Measurements from ENCODE around the gene CLIC6. TPM values are rescaled to one million over a fixed set of nuclear protein-coding genes. Genes with fewer than 3 reads are reported as not detected.
"Not testable (repeated sequence)": the region's sequence is repeated elsewhere in the genome, so short reads cannot be mapped to it uniquely, and the experiment has no call there.

CLIC6 gene
- total RNA-seq, 1 donor from 2014 or later: 12.3 TPM

DNA sequence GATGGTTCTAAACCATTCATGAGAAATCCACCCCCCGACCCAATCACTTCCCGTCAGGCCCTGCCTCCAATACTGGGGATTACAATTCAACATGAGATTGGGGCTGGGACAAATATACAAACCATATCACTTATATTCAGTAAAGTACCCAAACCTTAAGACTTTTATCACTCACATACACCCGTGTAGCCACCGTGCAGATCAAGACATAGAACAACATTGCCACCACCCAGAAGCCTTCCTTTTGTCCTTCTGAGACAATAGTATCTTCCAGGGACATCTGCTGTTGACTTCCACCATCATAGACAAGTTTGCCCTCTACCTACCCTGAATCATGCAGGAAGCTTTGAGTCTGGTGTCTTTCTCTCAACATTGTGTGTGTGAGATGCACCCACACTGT lies 37.5 kb downstream of the CLIC6 start:
- Histone ChIP-seq H3K9me3 (no peaks in the 10 kb centered on the region), H3K36me3 (no peaks in the 10 kb centered on the region), H3K4me1 (no peaks in the 10 kb centered on the region), H3K4me3 (no peak overlapping the region), H3K27me3 (peaks cover 8% of the 10 kb centered on the region), H3K27ac (no peak overlapping the region)
- intact Hi-C loops (cut with DNase I): no loop called here
- TF ChIP-seq, protein P1, sequence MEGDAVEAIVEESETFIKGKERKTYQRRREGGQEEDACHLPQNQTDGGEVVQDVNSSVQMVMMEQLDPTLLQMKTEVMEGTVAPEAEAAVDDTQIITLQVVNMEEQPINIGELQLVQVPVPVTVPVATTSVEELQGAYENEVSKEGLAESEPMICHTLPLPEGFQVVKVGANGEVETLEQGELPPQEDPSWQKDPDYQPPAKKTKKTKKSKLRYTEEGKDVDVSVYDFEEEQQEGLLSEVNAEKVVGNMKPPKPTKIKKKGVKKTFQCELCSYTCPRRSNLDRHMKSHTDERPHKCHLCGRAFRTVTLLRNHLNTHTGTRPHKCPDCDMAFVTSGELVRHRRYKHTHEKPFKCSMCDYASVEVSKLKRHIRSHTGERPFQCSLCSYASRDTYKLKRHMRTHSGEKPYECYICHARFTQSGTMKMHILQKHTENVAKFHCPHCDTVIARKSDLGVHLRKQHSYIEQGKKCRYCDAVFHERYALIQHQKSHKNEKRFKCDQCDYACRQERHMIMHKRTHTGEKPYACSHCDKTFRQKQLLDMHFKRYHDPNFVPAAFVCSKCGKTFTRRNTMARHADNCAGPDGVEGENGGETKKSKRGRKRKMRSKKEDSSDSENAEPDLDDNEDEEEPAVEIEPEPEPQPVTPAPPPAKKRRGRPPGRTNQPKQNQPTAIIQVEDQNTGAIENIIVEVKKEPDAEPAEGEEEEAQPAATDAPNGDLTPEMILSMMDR (IDR thresholded peaks at IDR 0.05): no peak
- DNase-seq: no peak
- no peak for ATAC-seq

DNA sequence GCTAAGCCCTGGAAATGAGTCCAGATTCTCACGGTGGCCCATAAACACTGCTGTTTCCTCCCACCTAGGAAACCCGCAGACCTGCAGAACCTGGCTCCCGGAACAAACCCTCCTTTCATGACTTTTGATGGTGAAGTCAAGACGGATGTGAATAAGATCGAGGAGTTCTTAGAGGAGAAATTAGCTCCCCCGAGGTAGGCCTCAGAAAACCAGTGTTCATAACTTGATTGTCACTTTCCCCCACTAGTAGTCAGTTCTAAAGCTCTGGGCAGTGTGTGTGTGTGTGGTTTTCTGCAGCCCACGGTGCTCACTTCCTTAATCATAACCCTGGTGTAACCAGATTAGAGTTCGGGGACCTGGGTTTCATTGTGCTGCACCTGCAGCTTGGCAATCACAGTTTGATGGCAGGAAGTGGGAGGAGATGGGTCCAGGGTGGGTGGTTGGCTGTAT lies 39.1 kb downstream of the CLIC6 start:
- TF ChIP-seq, protein P1 (IDR thresholded peaks at IDR 0.05): no peak

DNA sequence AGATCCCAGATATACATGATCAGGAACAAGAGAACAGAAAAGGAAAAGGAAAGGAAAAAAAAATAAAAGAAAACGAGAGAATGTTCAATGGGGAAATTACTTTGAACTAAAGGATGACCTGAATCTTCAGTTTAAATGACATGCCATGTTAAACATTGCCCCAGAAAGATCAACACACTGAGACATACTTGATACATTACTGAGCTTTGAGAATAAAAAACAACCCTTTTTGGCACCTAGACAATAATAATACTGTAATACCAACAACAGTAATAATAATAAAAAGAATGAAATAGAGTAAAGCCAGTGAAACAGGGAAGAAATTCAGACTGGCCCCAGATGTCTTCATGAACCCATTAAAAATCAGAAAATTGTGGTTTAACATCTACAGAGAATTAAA lies 44.8 kb downstream of the CLIC6 start:
- Histone ChIP-seq H3K27me3 (no peaks in the 10 kb centered on the region), H3K27ac (no peak overlapping the region), H3K4me3 (no peak overlapping the region), H3K4me1 (no peaks in the 10 kb centered on the region), H3K36me3 (no peaks in the 10 kb centered on the region), H3K9me3 (no peaks in the 10 kb centered on the region)
- TF ChIP-seq, protein P1 (IDR thresholded peaks at IDR 0.05): no peak
- DNase-seq (no peak), ATAC-seq (no peak)
- intact Hi-C loops (cut with DNase I): no loop called here

More for the DNA sequence above, 39.1 kb downstream of the CLIC6 start:
- H3K27me3 ChIP-seq: peaks cover 8% of the 10 kb centered on the region
- ATAC-seq: no peak
- H3K27ac ChIP-seq: no peak overlapping the region
- no peaks in the 10 kb centered on the region for H3K9me3 ChIP-seq
- no peaks in the 10 kb centered on the region for H3K4me1 ChIP-seq
- no peaks in the 10 kb centered on the region for H3K36me3 ChIP-seq
- intact Hi-C loops (cut with DNase I): no loop called here
- no peak for DNase-seq
- H3K4me3 ChIP-seq: no peak overlapping the region

DNA sequence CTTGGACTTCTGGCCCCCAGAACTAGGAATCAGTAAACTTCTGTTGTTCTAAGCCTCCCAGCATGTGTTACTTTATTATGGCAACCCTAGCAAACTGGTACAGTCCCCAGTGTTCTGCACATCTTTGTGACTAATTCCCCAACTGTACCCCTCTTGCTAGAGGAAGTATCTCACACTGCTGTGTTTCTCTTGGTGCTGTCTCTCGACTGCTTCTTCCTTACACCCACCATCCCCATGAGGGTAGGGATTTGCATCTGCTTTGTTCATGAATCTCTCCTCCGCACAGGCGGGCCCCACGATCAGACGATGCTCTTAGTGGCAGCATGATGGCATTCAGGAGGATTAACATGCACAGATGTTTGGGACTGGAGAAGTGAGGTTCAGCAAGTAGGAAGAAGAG lies 46.7 kb downstream of the CLIC6 start:
- no peaks in the 10 kb centered on the region for H3K9me3 ChIP-seq
- H3K27me3 ChIP-seq: no peaks in the 10 kb centered on the region
- ATAC-seq (no peak), DNase-seq (no peak)
- H3K27ac ChIP-seq: no peak overlapping the region
- H3K4me1 ChIP-seq: no peaks in the 10 kb centered on the region
- TF ChIP-seq, protein P1 (IDR thresholded peaks at IDR 0.05): no peak
- intact Hi-C loops (cut with DNase I): no loop called here
- no peak overlapping the region for H3K4me3 ChIP-seq
- H3K36me3 ChIP-seq: no peaks in the 10 kb centered on the region

DNA sequence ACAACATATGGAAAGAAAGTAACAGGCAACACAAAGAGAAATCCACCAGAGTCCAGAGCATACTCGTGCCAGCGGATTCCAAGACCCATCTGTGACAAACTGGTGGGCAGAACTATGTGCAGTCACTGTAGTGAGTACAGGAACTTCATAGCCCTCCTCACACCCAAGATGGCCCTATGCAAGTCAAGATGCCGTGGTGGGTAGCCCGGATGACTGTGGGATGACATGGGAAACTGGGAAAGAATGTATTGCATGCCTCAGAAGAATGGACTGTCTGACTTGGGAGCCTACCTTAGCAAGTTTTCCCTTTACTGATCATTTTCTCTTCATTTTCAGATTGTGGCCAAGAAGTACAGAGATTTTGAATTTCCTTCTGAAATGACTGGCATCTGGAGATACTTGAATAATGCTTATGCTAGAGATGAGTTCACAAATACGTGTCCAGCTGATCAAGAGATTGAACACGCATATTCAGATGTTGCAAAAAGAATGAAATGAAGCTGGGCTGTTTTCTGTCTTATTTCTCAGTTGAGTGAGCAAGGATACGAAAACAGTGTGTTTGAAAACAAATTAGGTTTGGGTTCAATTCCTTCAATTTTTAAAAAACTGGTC lies 47.3 kb downstream of the CLIC6 start:
- H3K27me3 ChIP-seq: no peaks in the 10 kb centered on the region
- ATAC-seq (no peak), DNase-seq (no peak)
- no peaks in the 10 kb centered on the region for H3K4me1 ChIP-seq
- H3K36me3 ChIP-seq: no peaks in the 10 kb centered on the region
- H3K9me3 ChIP-seq: no peaks in the 10 kb centered on the region
- TF ChIP-seq, protein P1 (IDR thresholded peaks at IDR 0.05): no peak
- no peak overlapping the region for H3K27ac ChIP-seq
- intact Hi-C loops (cut with DNase I): no loop called here
- H3K4me3 ChIP-seq: no peak overlapping the region

DNA sequence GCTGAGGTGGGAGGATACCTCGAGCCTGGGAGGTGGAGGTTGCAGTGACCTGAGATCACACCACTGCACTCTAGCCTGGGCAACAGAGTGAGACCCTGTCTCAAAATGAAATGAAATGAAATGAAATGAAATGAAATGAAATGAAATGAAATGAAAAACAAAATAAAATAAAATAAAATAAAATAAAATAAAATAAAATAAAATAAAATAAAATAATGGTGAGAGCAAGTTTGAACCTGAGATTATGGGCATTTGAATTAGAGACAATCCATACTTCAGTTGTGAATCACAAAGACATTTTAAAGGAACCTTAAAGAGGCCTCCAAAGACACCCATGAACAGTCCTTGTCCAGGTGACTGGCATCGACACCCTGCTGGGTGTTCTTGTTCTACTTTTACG lies 49.7 kb downstream of the CLIC6 start:
- H3K27ac ChIP-seq; H3K36me3 ChIP-seq; H3K9me3 ChIP-seq; H3K4me1 ChIP-seq; intact Hi-C loops (cut with DNase I); H3K27me3 ChIP-seq; H3K4me3 ChIP-seq; DNase-seq; ATAC-seq: not testable (repeated sequence)

Data from upper lobe of right lung (tissue), 1 donor.